Hepatocyte (in vitro differentiated cells): Measurements from ENCODE around the gene PDGFD. TPM values are rescaled to one million over a fixed set of nuclear protein-coding genes. Genes with fewer than 3 reads are reported as not detected.
A peak's percentile ranks its signal among the peaks of the same experiment; 100 is the strongest.

Experiments used
- DNase-seq: peaks from one replicate; pipeline ENCODE4 v3.0.0-alpha.2; 2016; ENCODE audit warnings: low spot score
- H2AFZ ChIP-seq: fragments of 200-600 bp; sonication (generic); 2 replicates; pipeline ENCODE4 v1.6.0; 2016; ENCODE audit warnings: antibody characterized with exemption, mild to moderate bottlenecking
- H3K27ac ChIP-seq: fragments of 200-600 bp; sonication (generic); 2 replicates; pipeline ENCODE4 v1.5.1; 2016; ENCODE audit warnings: mild to moderate bottlenecking
- H3K27me3 ChIP-seq: fragments of 200-600 bp; sonication (generic); 2 replicates; pipeline ENCODE4 v1.6.1; 2016
- H3K36me3 ChIP-seq: fragments of 200-600 bp; sonication (generic); replicated peaks from 2 replicates; pipeline ENCODE4 v1.5.1; 2016; ENCODE audit warnings: low read depth; ENCODE audit not compliant: insufficient read depth
- H3K4me1 ChIP-seq: fragments of 200-600 bp; sonication (generic); 2 replicates; pipeline ENCODE4 v1.5.1; 2016; ENCODE audit warnings: mild to moderate bottlenecking, moderate library complexity; ENCODE audit not compliant: insufficient read depth
- H3K4me2 ChIP-seq: fragments of 200-600 bp; sonication (generic); 2 replicates; pipeline ENCODE4 v1.6.0; 2016
- H3K4me3 ChIP-seq: fragments of 200-600 bp; sonication (generic); 2 replicates; pipeline ENCODE4 v1.5.1; 2016; ENCODE audit warnings: mild to moderate bottlenecking
- H3K79me2 ChIP-seq: fragments of 200-600 bp; sonication (generic); 2 replicates; pipeline ENCODE4 v1.6.0; 2017; ENCODE audit warnings: mild to moderate bottlenecking
- H3K9me2 ChIP-seq: fragments of 200-600 bp; sonication (generic); replicated peaks from 2 replicates; pipeline ENCODE4 v1.6.0; 2017; ENCODE audit warnings: mild to moderate bottlenecking; ENCODE audit not compliant: insufficient read depth
- H3K9me3 ChIP-seq: fragments of 200-600 bp; sonication (generic); 2 replicates; pipeline ENCODE4 v1.5.1; 2016; ENCODE audit warnings: low read depth, mild to moderate bottlenecking
- H4K20me1 ChIP-seq: fragments of 200-600 bp; sonication (generic); 2 replicates; pipeline ENCODE4 v1.6.0; 2016; ENCODE audit warnings: mild to moderate bottlenecking; ENCODE audit not compliant: insufficient read depth, poor library complexity, severe bottlenecking
- EZH2 ChIP-seq: fragments of 200-600 bp; sonication (generic); IDR thresholded peaks from 2 replicates; pipeline ENCODE4 v1.6.1; 2016; ENCODE audit warnings: antibody characterized with exemption, mild to moderate bottlenecking, borderline replicate concordance
- EZH2phosphoT487 ChIP-seq: fragments of 200-600 bp; sonication (generic); IDR thresholded peaks from one replicate; pipeline ENCODE4 v1.6.1; 2018; ENCODE audit warnings: antibody characterized with exemption, mild to moderate bottlenecking, low read depth, moderate library complexity; ENCODE audit not compliant: unreplicated experiment, severe bottlenecking
- WGBS: methylation state at CpG from one replicate; pipeline ENCODE4 v1.1.6; 2016; ENCODE audit warnings: low lambda C conversion rate; ENCODE audit errors: missing lambda C conversion rate; 5-methylcytosine and 5-hydroxymethylcytosine counted together
- polyA plus RNA-seq: library from polyadenylated mRNA; unstranded; fragments of >200 nt; fragmentation: Nextera tagmentation; extraction: Ambion mirVana; gene quantifications from 2 replicates; pipeline ENCODE4 v1.2.1, GENCODE V29; 2016
- total RNA-seq: library from RNA; depleted of rRNA; stranded (reverse); fragments of >200 nt; gene quantifications from 2 replicates; pipeline ENCODE4 v1.2.3, GENCODE V29; 2014
- TF ChIP-seq, protein P1 (sequence below): fragments of 200-600 bp; sonication (generic); IDR thresholded peaks from 2 replicates; pipeline ENCODE4 v1.5.1; 2016; ENCODE audit warnings: antibody characterized with exemption, mild to moderate bottlenecking; ENCODE audit not compliant: poor library complexity

Gene PDGFD
- total and polyA plus RNA-seq, 2 experiments from 2014 or later, result 17.3 to 29.6 TPM

GRCh38 chr11:103946793-103947545, 217.0 kb downstream of the PDGFD start:
- DNase-seq, result no peak
- Histone ChIP-seq H3K4me1 (peaks cover 18% of the 10 kb centered on the region), H3K4me2 (peak overlapping the region; percentile 32), H3K27me3 (no peaks in the 10 kb centered on the region), H3K9me2 (no peaks in the 10 kb centered on the region), H4K20me1 (no peaks in the 10 kb centered on the region), H3K9me3 (no peaks in the 10 kb centered on the region), H3K27ac (peak overlapping the region; percentile 39), H3K79me2 (no peaks in the 10 kb centered on the region), H3K4me3 (no peak overlapping the region), H3K36me3 (no peaks in the 10 kb centered on the region), H2AFZ (no peak overlapping the region)
- 43% methylated on average over 3 of the region's 3 CpGs for WGBS
- TF ChIP-seq, protein P1, sequence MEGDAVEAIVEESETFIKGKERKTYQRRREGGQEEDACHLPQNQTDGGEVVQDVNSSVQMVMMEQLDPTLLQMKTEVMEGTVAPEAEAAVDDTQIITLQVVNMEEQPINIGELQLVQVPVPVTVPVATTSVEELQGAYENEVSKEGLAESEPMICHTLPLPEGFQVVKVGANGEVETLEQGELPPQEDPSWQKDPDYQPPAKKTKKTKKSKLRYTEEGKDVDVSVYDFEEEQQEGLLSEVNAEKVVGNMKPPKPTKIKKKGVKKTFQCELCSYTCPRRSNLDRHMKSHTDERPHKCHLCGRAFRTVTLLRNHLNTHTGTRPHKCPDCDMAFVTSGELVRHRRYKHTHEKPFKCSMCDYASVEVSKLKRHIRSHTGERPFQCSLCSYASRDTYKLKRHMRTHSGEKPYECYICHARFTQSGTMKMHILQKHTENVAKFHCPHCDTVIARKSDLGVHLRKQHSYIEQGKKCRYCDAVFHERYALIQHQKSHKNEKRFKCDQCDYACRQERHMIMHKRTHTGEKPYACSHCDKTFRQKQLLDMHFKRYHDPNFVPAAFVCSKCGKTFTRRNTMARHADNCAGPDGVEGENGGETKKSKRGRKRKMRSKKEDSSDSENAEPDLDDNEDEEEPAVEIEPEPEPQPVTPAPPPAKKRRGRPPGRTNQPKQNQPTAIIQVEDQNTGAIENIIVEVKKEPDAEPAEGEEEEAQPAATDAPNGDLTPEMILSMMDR, result no peak
- TF ChIP-seq EZH2phosphoT487, result no peak
- TF ChIP-seq EZH2, result no peak

DNA sequence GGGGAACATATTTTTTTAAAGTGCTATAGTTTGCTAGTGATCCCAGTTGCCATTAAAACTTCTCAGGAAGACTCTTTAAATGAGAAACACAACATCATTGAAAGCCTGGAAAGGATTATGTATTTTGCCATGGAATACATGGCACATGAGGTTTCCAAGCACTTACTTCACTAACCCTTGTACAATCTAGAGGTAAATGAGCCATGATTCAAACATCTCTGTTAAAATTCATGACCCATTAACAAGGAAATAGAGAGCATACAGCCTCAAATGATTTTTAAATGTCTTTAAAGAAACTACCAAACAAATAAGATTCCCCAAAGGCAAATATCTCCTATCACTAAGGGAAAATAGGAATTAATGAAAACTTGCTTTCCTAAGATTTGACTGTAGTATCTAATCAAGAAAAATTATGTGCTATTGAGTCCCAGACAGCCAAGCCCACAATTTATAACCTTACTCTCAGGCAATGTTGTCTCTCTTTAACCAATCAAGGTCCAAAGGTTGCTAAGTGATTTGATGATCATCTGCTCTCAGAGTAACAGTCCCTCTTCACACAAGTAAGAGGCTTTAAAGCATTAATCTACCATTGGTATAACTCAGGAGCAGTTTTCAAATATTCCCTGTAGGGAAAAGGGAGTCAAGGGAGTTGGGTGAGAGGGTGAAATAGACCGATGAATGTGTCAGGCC, 219.6 kb downstream of the PDGFD start:
- Histone ChIP-seq H3K4me1 (peaks cover 18% of the 10 kb centered on the region), H3K9me3 (no peaks in the 10 kb centered on the region), H3K4me3 (no peak overlapping the region), H3K27me3 (no peaks in the 10 kb centered on the region), H2AFZ (no peak overlapping the region), H3K36me3 (no peaks in the 10 kb centered on the region), H3K9me2 (no peaks in the 10 kb centered on the region), H3K79me2 (no peaks in the 10 kb centered on the region), H3K4me2 (no peak overlapping the region), H4K20me1 (no peaks in the 10 kb centered on the region), H3K27ac (peak overlapping the region; percentile 56)
- WGBS, result 100% methylated on average over 1 of the region's 1 CpG
- no peak for DNase-seq
- TF ChIP-seq EZH2phosphoT487 (no peak), EZH2 (no peak)
- TF ChIP-seq, protein P1, result no peak

DNA sequence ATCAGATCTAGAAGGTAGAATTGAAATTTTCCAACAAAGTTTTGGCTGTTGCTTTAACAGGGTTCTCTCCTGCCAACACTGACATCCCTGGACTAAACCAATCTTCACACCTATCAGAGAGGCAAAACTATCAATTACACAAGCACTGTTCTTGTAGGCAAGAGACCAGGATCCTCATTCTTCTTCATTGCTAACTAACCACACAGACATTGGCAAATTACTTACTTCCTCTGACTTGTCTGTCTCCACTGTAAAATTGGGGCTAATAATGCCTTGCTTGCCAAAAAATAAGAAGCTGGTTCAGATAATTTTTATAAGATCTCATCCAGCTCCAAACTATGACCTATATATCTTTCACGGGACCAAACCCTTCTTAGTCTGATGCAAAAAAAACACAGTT, 221.3 kb downstream of the PDGFD start:
- no peak overlapping the region for H3K4me2 ChIP-seq
- H3K9me3 ChIP-seq, result no peaks in the 10 kb centered on the region
- no peak for DNase-seq
- TF ChIP-seq EZH2phosphoT487 (no peak), EZH2 (no peak)
- TF ChIP-seq, protein P1, result no peak
- no peaks in the 10 kb centered on the region for H3K79me2 ChIP-seq
- WGBS, result 96% methylated on average over 1 of the region's 1 CpG
- no peaks in the 10 kb centered on the region for H3K36me3 ChIP-seq
- peaks cover 16% of the 10 kb centered on the region for H3K4me1 ChIP-seq
- no peaks in the 10 kb centered on the region for H3K9me2 ChIP-seq
- H2AFZ ChIP-seq, result no peak overlapping the region
- no peak overlapping the region for H3K27ac ChIP-seq
- H3K4me3 ChIP-seq, result no peak overlapping the region
- no peaks in the 10 kb centered on the region for H3K27me3 ChIP-seq
- no peaks in the 10 kb centered on the region for H4K20me1 ChIP-seq
